ENCODE data around the gene INA. TPM values are rescaled to one million over a fixed set of nuclear protein-coding genes. Genes with fewer than 3 reads are reported as not detected.

The INA gene
- total RNA-seq, 1 experiment from 2014 or later = 0.42 TPM

Other genes starting within 250 kb of the INA start
- gene NT5C2, start 83.9 kb upstream of the INA start, total RNA-seq (2014; rRNA removed; shearing (Covaris generic)) = 97.2 and 107 TPM in 2 replicates
- gene RPEL1, start 31.3 kb upstream of the INA start, total RNA-seq (2014; rRNA removed; shearing (Covaris generic)) = 0.13 TPM in 1 of 2 replicates, not detected in the other
- gene PCGF6, start 74.0 kb downstream of the INA start, total RNA-seq (2014; rRNA removed; shearing (Covaris generic)) = 36.9 and 41.8 TPM in 2 replicates
- gene TAF5, start 90.8 kb downstream of the INA start, total RNA-seq (2014; rRNA removed; shearing (Covaris generic)) = 11.1 and 12.8 TPM in 2 replicates
- gene ATP5MK, start 119.3 kb downstream of the INA start, total RNA-seq (2014; rRNA removed; shearing (Covaris generic)) = 457 and 813 TPM in 2 replicates
- gene PDCD11, start 119.5 kb downstream of the INA start, total RNA-seq (2014; rRNA removed; shearing (Covaris generic)) = 17.1 and 25.8 TPM in 2 replicates
- gene CALHM2, start 175.2 kb downstream of the INA start, total RNA-seq (2014; rRNA removed; shearing (Covaris generic)) = not detected in 2 replicates
- gene CALHM1, start 181.8 kb downstream of the INA start, total RNA-seq (2014; rRNA removed; shearing (Covaris generic)) = not detected in 2 replicates
- gene CALHM3, start 202.1 kb downstream of the INA start, total RNA-seq (2014; rRNA removed; shearing (Covaris generic)) = not detected in 2 replicates
- not detected in 2 replicates for gene NEURL1, start 216.6 kb downstream of the INA start, total RNA-seq (2014; rRNA removed; shearing (Covaris generic))

All from SJSA1 (cell line).